ENCODE measurements around the gene PLEKHG5. TPM values are rescaled to one million over a fixed set of nuclear protein-coding genes. Genes with fewer than 3 reads are reported as not detected.

Gene PLEKHG5
- total RNA-seq, 4 donors from 2014 or later: 24.3 to 37.8 (median 32.6) TPM

DNA sequence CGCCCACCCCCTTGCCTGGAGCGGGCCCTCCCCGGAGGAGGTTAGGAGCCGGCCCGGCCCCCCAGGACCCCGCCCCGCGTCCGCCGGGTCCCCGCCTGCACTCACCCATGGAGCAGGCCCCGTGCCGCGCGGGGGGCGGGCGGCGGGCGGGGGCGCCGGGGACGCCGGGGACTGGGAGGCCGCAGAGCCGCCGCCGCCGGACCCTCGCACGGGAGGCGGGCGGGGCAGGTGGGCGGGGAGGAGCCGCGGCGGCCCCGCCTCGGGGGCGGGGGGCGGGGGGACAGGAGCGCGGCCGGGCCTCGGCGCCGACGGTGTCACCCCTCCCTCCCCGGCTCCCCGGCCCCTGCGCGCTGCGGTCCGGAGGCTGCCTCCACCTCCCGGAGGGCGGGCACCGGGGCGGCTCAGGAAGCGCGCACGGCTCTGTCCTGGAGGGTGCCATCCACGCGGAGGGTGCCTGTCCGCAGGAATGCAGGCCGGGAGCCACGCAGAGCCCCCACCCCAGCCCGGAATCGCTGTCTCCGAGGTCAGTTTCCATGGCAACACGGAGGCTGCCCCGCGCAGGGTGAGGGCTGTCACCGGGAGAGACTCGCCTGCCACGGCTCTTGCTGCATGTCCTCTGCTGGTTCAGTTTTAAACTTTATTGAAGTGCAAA is 5.9 kb upstream of the PLEKHG5 start:
- Histone ChIP-seq H3K9me3 (no peaks in the 10 kb centered on the region), H3K4me3 (peak overlapping the region; percentile 51 to 84 (median 61)), H3K36me3 (no peaks in the 10 kb centered on the region), H3K27me3 (peaks cover 0 to 17% (median 0%) of the 10 kb centered on the region in 4 donors), H3K27ac (peak overlapping the region; percentile 10 to 71 (median 56)), H3K4me1 (peaks cover 23 to 73% (median 29%) of the 10 kb centered on the region in 3 donors)
- WGBS, 2 donors: no CpG with 5 or more reads among the region's 74 CpGs
- DNase-seq: no peak
- intact Hi-C loops (cut with DNase I): no loop called here
- TF ChIP-seq POLR2A (IDR thresholded peaks at IDR 0.05): no peak
- TF ChIP-seq CTCF (IDR thresholded peaks at IDR 0.05): no peak

DNA sequence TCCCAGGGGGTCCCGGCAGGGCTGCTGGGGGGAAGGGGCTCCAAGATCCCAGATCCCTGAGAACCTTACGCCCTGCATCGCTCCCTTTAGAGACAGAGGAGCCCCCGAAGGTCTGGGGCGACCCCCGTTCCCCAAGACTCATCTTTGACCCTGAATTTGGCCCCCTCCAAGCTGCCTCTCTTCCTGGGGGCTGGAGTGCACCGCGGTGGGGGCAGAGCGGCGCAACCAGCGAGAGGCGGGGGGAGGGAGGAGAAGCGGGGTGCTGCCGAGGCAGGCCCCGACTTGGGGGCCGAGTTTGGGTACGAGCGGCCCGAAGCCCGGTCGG is 5.4 kb upstream of the PLEKHG5 start:
- Histone ChIP-seq H3K27me3 (peaks cover 0 to 14% (median 0%) of the 10 kb centered on the region in 4 donors), H3K9me3 (no peaks in the 10 kb centered on the region), H3K36me3 (no peaks in the 10 kb centered on the region), H3K27ac (peak overlapping the region; percentile 10 to 71 (median 56)), H3K4me1 (peaks cover 27 to 73% (median 30%) of the 10 kb centered on the region in 3 donors), H3K4me3 (peak overlapping the region; percentile 51 to 84 (median 61))
- intact Hi-C loops (cut with DNase I): no loop called here
- WGBS, 2 donors: 15% methylated on average over 4 of the region's 21 CpGs; no CpG with 5 or more reads in 1 of the 2 donors
- no peak for DNase-seq
- no peak for TF ChIP-seq POLR2A (IDR thresholded peaks at IDR 0.05)
- no peak for TF ChIP-seq CTCF (IDR thresholded peaks at IDR 0.05)

DNA sequence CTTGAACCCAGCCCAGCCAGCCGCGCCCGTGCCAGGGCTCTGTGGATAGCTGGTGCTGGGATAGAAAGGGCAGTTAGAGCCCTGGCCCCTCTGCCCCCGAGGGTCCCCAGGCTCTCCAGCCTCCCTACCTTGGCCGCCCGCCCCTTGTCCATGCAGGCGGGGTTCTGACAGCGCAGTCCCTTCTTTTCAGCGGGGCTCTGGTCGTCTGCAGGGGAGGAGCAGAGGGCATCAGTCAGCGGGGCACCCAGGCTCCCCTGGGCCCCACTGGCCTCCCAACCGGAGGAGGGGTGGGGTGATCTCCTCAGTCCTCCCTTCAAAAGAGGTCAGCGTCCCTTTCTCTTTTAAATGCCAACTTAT is 4.9 kb upstream of the PLEKHG5 start:
- no peak for TF ChIP-seq CTCF (IDR thresholded peaks at IDR 0.05)
- TF ChIP-seq POLR2A (IDR thresholded peaks at IDR 0.05): no peak
- Histone ChIP-seq H3K4me1 (peaks cover 31 to 73% (median 32%) of the 10 kb centered on the region in 3 donors), H3K4me3 (peak overlapping the region; percentile 51 to 84 (median 61)), H3K36me3 (no peaks in the 10 kb centered on the region), H3K27me3 (peaks cover 0 to 14% (median 0%) of the 10 kb centered on the region in 4 donors), H3K9me3 (no peaks in the 10 kb centered on the region), H3K27ac (peak overlapping the region in 2 of 4 donors; percentile 66 to 71)
- intact Hi-C loops (cut with DNase I): no loop called here
- no peak for DNase-seq
- 0 to 27% methylated on average over 1 to 4 of the region's 13 CpGs for WGBS, 2 donors

DNA sequence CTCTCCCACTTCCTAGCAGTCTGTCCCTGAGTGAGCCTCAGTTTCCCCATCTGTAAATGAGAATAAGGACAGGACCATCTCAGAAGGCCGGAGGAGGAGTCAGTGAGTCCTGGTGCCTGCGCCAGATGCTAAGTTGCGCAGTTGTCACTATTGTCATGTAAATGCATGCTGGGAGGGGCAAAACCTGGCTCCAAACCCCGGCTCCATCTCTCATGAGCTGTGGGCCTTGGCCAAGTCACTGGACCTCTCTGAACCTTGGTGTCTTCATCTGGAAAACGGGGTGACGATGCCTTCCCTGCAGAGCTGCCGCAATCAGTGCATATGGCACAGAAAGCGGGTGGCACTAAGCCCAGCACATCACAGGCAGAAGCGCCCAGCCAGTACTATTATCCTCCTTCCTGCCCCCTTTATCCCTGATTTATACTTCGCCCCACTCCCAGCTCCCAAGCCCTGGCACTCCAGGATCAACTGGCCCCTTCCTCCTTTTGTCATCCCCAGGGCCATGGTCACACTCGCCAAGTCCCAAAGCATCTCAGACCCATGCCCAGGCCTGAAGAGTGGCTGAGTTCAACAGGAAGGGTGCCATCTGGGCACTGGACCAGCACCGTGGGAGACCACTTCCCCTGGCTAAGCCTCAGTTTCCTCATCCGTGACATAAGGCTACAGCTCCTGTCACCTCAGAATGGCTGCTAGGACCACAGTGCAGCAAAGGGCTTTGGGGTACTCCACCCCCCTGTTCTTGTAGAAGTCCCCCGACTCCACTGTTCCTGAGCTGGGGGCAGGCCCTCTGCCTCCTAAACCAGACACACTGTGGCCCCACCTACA is 4.3 kb upstream of the PLEKHG5 start:
- H3K9me3 ChIP-seq: no peaks in the 10 kb centered on the region
- H3K27ac ChIP-seq: peak overlapping the region in 1 of 4 donors; percentile 71
- peaks cover 0 to 15% (median 0%) of the 10 kb centered on the region in 4 donors for H3K27me3 ChIP-seq
- intact Hi-C loops (cut with DNase I): no loop called here
- WGBS, 2 donors: 47 to 70% methylated on average over 6 of the region's 14 CpGs
- no peak for DNase-seq
- peaks cover 35 to 73% (median 38%) of the 10 kb centered on the region in 3 donors for H3K4me1 ChIP-seq
- H3K36me3 ChIP-seq: no peaks in the 10 kb centered on the region
- H3K4me3 ChIP-seq: peak overlapping the region; percentile 51 to 84 (median 61)
- no peak for TF ChIP-seq POLR2A (IDR thresholded peaks at IDR 0.05)
- TF ChIP-seq CTCF (IDR thresholded peaks at IDR 0.05): no peak

DNA sequence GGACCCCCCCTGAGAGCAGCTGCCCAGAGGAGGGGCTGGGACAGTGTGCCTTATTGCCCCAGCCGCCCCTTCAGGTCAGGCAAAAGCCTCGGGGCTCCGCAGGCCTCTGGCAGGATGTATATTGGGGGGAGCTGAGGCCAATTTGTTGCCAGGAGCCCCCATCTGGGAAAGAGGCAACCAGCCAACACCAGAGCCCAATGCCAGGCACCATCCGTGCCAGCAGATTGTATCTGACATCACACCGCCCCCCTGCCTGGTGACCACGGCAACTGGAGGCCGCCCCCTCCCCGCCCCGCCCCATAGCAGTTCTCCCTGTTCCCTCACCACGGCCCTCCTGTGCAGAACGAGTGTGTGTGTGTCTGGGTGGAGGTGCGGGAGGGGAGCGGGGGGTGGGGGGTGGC is 3.6 kb upstream of the PLEKHG5 start:
- no peak for DNase-seq
- Histone ChIP-seq H3K36me3 (no peaks in the 10 kb centered on the region), H3K4me1 (peaks cover 37 to 78% (median 45%) of the 10 kb centered on the region in 3 donors), H3K27me3 (peaks cover 0 to 22% (median 0%) of the 10 kb centered on the region in 4 donors), H3K9me3 (no peaks in the 10 kb centered on the region), H3K27ac (no peak overlapping the region), H3K4me3 (no peak overlapping the region)
- WGBS, 2 donors: 100% methylated on average over 1 of the region's 13 CpGs; no CpG with 5 or more reads in 1 of the 2 donors
- intact Hi-C loops (cut with DNase I): no loop called here
- TF ChIP-seq POLR2A (IDR thresholded peaks at IDR 0.05) (no peak), CTCF (IDR thresholded peaks at IDR 0.05) (no peak)

Data from esophagus squamous epithelium (tissue), 5 donors.